Prostate gland (tissue), 2 donors: ENCODE data around the gene FGF12. TPM values are rescaled to one million over a fixed set of nuclear protein-coding genes. Genes with fewer than 3 reads are reported as not detected.

Experiments
- DNase-seq: peaks from one replicate; pipeline ENCODE4 v3.0.0-alpha.2; 2019; ENCODE audit warnings: low spot score
- H3K27ac ChIP-seq, 2 donors: fragments of 200-600 bp; sonication (generic); 2 replicates each; pipeline ENCODE4 v1.5.1; 2017 to 2019
- H3K27me3 ChIP-seq: fragments of 200-600 bp; sonication (generic); replicated peaks from 2 replicates; pipeline ENCODE4 v1.5.1; 2019; ENCODE audit not compliant: insufficient read depth
- H3K36me3 ChIP-seq, 2 donors: fragments of 200-600 bp; sonication (generic); 1 replicate in 1 of 2; 2 replicates in 1 of 2; pipeline versions ENCODE4 v1.5.1 to v1.8.1; 2017 to 2019
- H3K4me1 ChIP-seq: fragments of 200-600 bp; sonication (generic); replicated peaks from 2 replicates; pipeline ENCODE4 v1.5.1; 2019
- H3K4me3 ChIP-seq, 2 donors: fragments of 200-600 bp; sonication (generic); 2 replicates each; pipeline ENCODE4 v1.5.1; 2017 to 2019
- H3K9me3 ChIP-seq: fragments of 200-600 bp; sonication (generic); 2 replicates; pipeline ENCODE4 v1.5.1; 2017
- CTCF ChIP-seq, 4 experiments: fragments of 200-600 bp in 2 of 4; fragments of 450-650 bp in 2 of 4; sonication (generic) in 2 of 4; IDR thresholded peaks; 1 replicate in 3 of 4; 2 replicates in 1 of 4; pipeline ENCODE4 v1.5.1; 2016 to 2019; ENCODE audit warnings: antibody characterized with exemption in 4 of 4, mild to moderate bottlenecking in 2 of 4, moderate library complexity in 2 of 4
- POLR2A ChIP-seq: fragments of 450-650 bp; IDR thresholded peaks from one replicate; pipeline ENCODE4 v1.6.1; 2016; ENCODE audit warnings: antibody characterized with exemption, mild to moderate bottlenecking
- POLR2AphosphoS5 ChIP-seq: sonication (generic); formaldehyde crosslinking; IDR thresholded peaks from one replicate; pipeline ENCODE4 v1.6.1; 2017; ENCODE audit warnings: antibody characterized with exemption
- WGBS: methylation state at CpG from one replicate; pipeline ENCODE4 v1.1.5; 2018; 5-methylcytosine and 5-hydroxymethylcytosine counted together
- intact Hi-C: fragments of 100-400 bp; cut with DNase I; formaldehyde crosslinking; loops from one replicate; pipeline ENCODE4 v1.14.2; 2022
- total RNA-seq, 2 donors: library from RNA; depleted of rRNA; stranded (reverse); fragments of >200 nt; gene quantifications; one replicate each; pipeline ENCODE4 v1.1.0, GENCODE V29; 2016

The FGF12 gene
- total RNA-seq, 2 donors from 2014 or later, result 2.4 to 5.7 TPM

- Histone ChIP-seq H3K36me3 (no peaks in the 10 kb centered on the region), H3K4me1 (no peaks in the 10 kb centered on the region), H3K27ac (no peak overlapping the region), H3K9me3 (no peaks in the 10 kb centered on the region), H3K27me3 (no peaks in the 10 kb centered on the region), H3K4me3 (no peak overlapping the region)
- intact Hi-C loops, result no loop called here
- no peak for TF ChIP-seq CTCF (IDR thresholded peaks at IDR 0.05)
- TF ChIP-seq POLR2A, result no peak
- no peak for TF ChIP-seq POLR2AphosphoS5
- 81% methylated on average over 7 of the region's 7 CpGs for WGBS
- DNase-seq, result no peak
These were observed 372.7 kb downstream of the FGF12 start for GRCh38 chr3:192354687-192355086.

GRCh38 chr3:192352142-192352541 is 375.2 kb downstream of the FGF12 start:
- Histone ChIP-seq H3K9me3 (no peaks in the 10 kb centered on the region), H3K36me3 (no peaks in the 10 kb centered on the region), H3K27me3 (no peaks in the 10 kb centered on the region), H3K27ac (no peak overlapping the region), H3K4me3 (no peak overlapping the region), H3K4me1 (no peaks in the 10 kb centered on the region)
- DNase-seq, result no peak
- no peak for TF ChIP-seq CTCF (IDR thresholded peaks at IDR 0.05)
- TF ChIP-seq POLR2AphosphoS5, result no peak
- TF ChIP-seq POLR2A, result no peak
- intact Hi-C loops, result no loop called here

- TF ChIP-seq CTCF (IDR thresholded peaks at IDR 0.05) (no peak), POLR2AphosphoS5 (no peak), POLR2A (no peak)
- Histone ChIP-seq H3K4me3 (no peak overlapping the region), H3K4me1 (no peaks in the 10 kb centered on the region), H3K36me3 (no peaks in the 10 kb centered on the region), H3K9me3 (no peaks in the 10 kb centered on the region), H3K27me3 (no peaks in the 10 kb centered on the region), H3K27ac (no peak overlapping the region)
- 63% methylated on average over 3 of the region's 3 CpGs for WGBS
- intact Hi-C loops, result no loop called here
- DNase-seq, result no peak
These were observed 375.9 kb downstream of the FGF12 start for GRCh38 chr3:192351441-192351840.

GRCh38 chr3:192340031-192340430 is 387.3 kb downstream of the FGF12 start:
- no peak overlapping the region for H3K27ac ChIP-seq
- TF ChIP-seq POLR2AphosphoS5 (no peak), CTCF (IDR thresholded peaks at IDR 0.05) (no peak), POLR2A (no peak)

GRCh38 chr3:192339214-192339613 is 388.1 kb downstream of the FGF12 start:
- Histone ChIP-seq H3K9me3 (no peaks in the 10 kb centered on the region), H3K4me1 (no peaks in the 10 kb centered on the region), H3K4me3 (no peak overlapping the region), H3K27me3 (no peaks in the 10 kb centered on the region), H3K27ac (no peak overlapping the region), H3K36me3 (no peaks in the 10 kb centered on the region)
- no peak for DNase-seq
- WGBS, result 86% methylated on average over 2 of the region's 2 CpGs
- TF ChIP-seq POLR2A (no peak), CTCF (IDR thresholded peaks at IDR 0.05) (no peak), POLR2AphosphoS5 (no peak)
- intact Hi-C loops, result no loop called here

More at GRCh38 chr3:192340031-192340430, 387.3 kb downstream of the FGF12 start:
- no peak for DNase-seq
- Histone ChIP-seq H3K27me3 (no peaks in the 10 kb centered on the region), H3K9me3 (no peaks in the 10 kb centered on the region), H3K36me3 (no peaks in the 10 kb centered on the region), H3K4me3 (no peak overlapping the region), H3K4me1 (no peaks in the 10 kb centered on the region)
- intact Hi-C loops, result no loop called here
- WGBS, result 72% methylated on average over 1 of the region's 1 CpG
